ENCODE data around the gene SSBP2.

GRCh38 chr5:81631621-81632020, 119.3 kb downstream of the SSBP2 start:
- TF ChIP-seq CTCF (conservative IDR thresholded peaks at IDR 0.05 in 1 of 2, IDR thresholded peaks at IDR 0.05 in 1 of 2; ENCODE audit: low read depth in 1 of 2, low read length in 2 of 2) (no peak), EZH2 (IDR thresholded peaks at IDR 0.05; ENCODE audit: low read length, missing control alignments) (no peak)
